ENCODE data around the gene TMEM183A.

The TMEM183A gene

GRCh38 chr1:203031467-203031866, 24.3 kb downstream of the TMEM183A start:
- no peak for DNase-seq (ENCODE audit: low read depth)

GRCh38 chr1:203033287-203033686, 26.1 kb downstream of the TMEM183A start:
- no peak for DNase-seq (ENCODE audit: low read depth)

GRCh38 chr1:203033917-203034316, 26.7 kb downstream of the TMEM183A start:
- no peak for DNase-seq (ENCODE audit: low read depth)

GRCh38 chr1:203034422-203035110, 27.4 kb downstream of the TMEM183A start:
- no peak for DNase-seq (ENCODE audit: low read depth)

- no peak for DNase-seq (ENCODE audit: low read depth)
Observed at GRCh38 chr1:203035111-203036000, 28.2 kb downstream of the TMEM183A start.

GRCh38 chr1:203036135-203036534, 29.0 kb downstream of the TMEM183A start:
- DNase-seq (ENCODE audit: low read depth): no peak

GRCh38 chr1:203036537-203036936, 29.4 kb downstream of the TMEM183A start:
- no peak for DNase-seq (ENCODE audit: low read depth)

- DNase-seq (ENCODE audit: low read depth): no peak
Observed at GRCh38 chr1:203037509-203038190, 30.5 kb downstream of the TMEM183A start.

- no peak for DNase-seq (ENCODE audit: low read depth)
Observed at GRCh38 chr1:203038217-203038741, 31.1 kb downstream of the TMEM183A start.

GRCh38 chr1:203038891-203039608, 31.9 kb downstream of the TMEM183A start:
- DNase-seq (ENCODE audit: low read depth): peak; percentile 41

- DNase-seq (ENCODE audit: low read depth): no peak
Observed at GRCh38 chr1:203039609-203040512, 32.7 kb downstream of the TMEM183A start.

- no peak for DNase-seq (ENCODE audit: low read depth)
Observed at GRCh38 chr1:203040513-203041275, 33.5 kb downstream of the TMEM183A start.

- DNase-seq (ENCODE audit: low read depth): no peak
Observed at GRCh38 chr1:203041351-203041932, 34.3 kb downstream of the TMEM183A start.

GRCh38 chr1:203043830-203044545, 36.8 kb downstream of the TMEM183A start:
- DNase-seq (ENCODE audit: low read depth): no peak

GRCh38 chr1:203044546-203045250, 37.5 kb downstream of the TMEM183A start:
- no peak for DNase-seq (ENCODE audit: low read depth)

GRCh38 chr1:203045336-203045735, 38.2 kb downstream of the TMEM183A start:
- DNase-seq (ENCODE audit: low read depth): no peak

- DNase-seq (ENCODE audit: low read depth): no peak
Observed at GRCh38 chr1:203045821-203046594, 38.8 kb downstream of the TMEM183A start.
